IPS-18a (cell line): ENCODE results near the gene MAP7D3.

ENCODE experiments used
- H3K27ac ChIP-seq: one replicate; pipeline ENCODE4 v1.5.1; 2013; ENCODE audit warnings: low read length
- H3K27me3 ChIP-seq: one replicate; pipeline ENCODE4 v1.6.1; 2013; ENCODE audit warnings: mild to moderate bottlenecking, low read length; ENCODE audit not compliant: control insufficient read depth, insufficient read depth
- H3K36me3 ChIP-seq: one replicate; pipeline ENCODE4 v1.6.1; 2013; ENCODE audit warnings: low read depth, low read length; ENCODE audit not compliant: control insufficient read depth
- H3K4me1 ChIP-seq: one replicate; pipeline ENCODE4 v1.6.1; 2013; ENCODE audit warnings: low read depth, low read length; ENCODE audit not compliant: control insufficient read depth
- H3K4me3 ChIP-seq: one replicate; pipeline ENCODE4 v1.5.1; 2013; ENCODE audit warnings: low read length
- H3K9ac ChIP-seq: one replicate; pipeline ENCODE4 v1.6.1; 2013; ENCODE audit warnings: mild to moderate bottlenecking, low read length, moderate library complexity
- H3K9me3 ChIP-seq: one replicate; pipeline ENCODE4 v1.6.1; 2013; ENCODE audit warnings: low read depth, low read length; ENCODE audit not compliant: control insufficient read depth

MAP7D3 gene

GRCh38 chrX:136192135-136192534, 59.1 kb downstream of the MAP7D3 start:
- no peak overlapping the region for H3K27ac ChIP-seq

GRCh38 chrX:136191171-136191570, 60.0 kb downstream of the MAP7D3 start:
- Histone ChIP-seq H3K4me3 (no peak overlapping the region), H3K27ac (no peak overlapping the region), H3K27me3 (no peaks in the 10 kb centered on the region), H3K4me1 (no peaks in the 10 kb centered on the region), H3K9ac (no peak overlapping the region), H3K9me3 (peaks cover 13% of the 10 kb centered on the region), H3K36me3 (no peaks in the 10 kb centered on the region)

More at GRCh38 chrX:136192135-136192534, 59.1 kb downstream of the MAP7D3 start:
- H3K9me3 ChIP-seq = peaks cover 13% of the 10 kb centered on the region
- H3K9ac ChIP-seq = no peak overlapping the region
- H3K36me3 ChIP-seq = no peaks in the 10 kb centered on the region
- H3K4me1 ChIP-seq = no peaks in the 10 kb centered on the region
- H3K4me3 ChIP-seq = no peak overlapping the region
- no peaks in the 10 kb centered on the region for H3K27me3 ChIP-seq

- Histone ChIP-seq H3K36me3 (no peaks in the 10 kb centered on the region), H3K4me1 (no peaks in the 10 kb centered on the region), H3K27ac (no peak overlapping the region), H3K9me3 (peaks cover 13% of the 10 kb centered on the region), H3K9ac (no peak overlapping the region), H3K4me3 (no peak overlapping the region), H3K27me3 (no peaks in the 10 kb centered on the region)
Observed at GRCh38 chrX:136190038-136190713, 61.0 kb downstream of the MAP7D3 start.

GRCh38 chrX:136189222-136189621, 62.0 kb downstream of the MAP7D3 start:
- H3K36me3 ChIP-seq = no peaks in the 10 kb centered on the region
- H3K4me1 ChIP-seq = no peaks in the 10 kb centered on the region
- H3K4me3 ChIP-seq = no peak overlapping the region
- no peak overlapping the region for H3K9ac ChIP-seq
- H3K27ac ChIP-seq = no peak overlapping the region
- no peaks in the 10 kb centered on the region for H3K27me3 ChIP-seq
- peaks cover 13% of the 10 kb centered on the region for H3K9me3 ChIP-seq

- H3K9ac ChIP-seq = no peak overlapping the region
- no peaks in the 10 kb centered on the region for H3K27me3 ChIP-seq
- no peak overlapping the region for H3K27ac ChIP-seq
- no peaks in the 10 kb centered on the region for H3K36me3 ChIP-seq
- H3K4me1 ChIP-seq = no peaks in the 10 kb centered on the region
- peaks cover 10% of the 10 kb centered on the region for H3K9me3 ChIP-seq
- H3K4me3 ChIP-seq = no peak overlapping the region
Observed at GRCh38 chrX:136186023-136186413, 65.2 kb downstream of the MAP7D3 start.

GRCh38 chrX:136185401-136186022, 65.7 kb downstream of the MAP7D3 start:
- peaks cover 8% of the 10 kb centered on the region for H3K9me3 ChIP-seq
- H3K27ac ChIP-seq = no peak overlapping the region

GRCh38 chrX:136183917-136184316, 67.3 kb downstream of the MAP7D3 start:
- H3K9me3 ChIP-seq = peaks cover 13% of the 10 kb centered on the region
- H3K9ac ChIP-seq = no peak overlapping the region
- H3K4me3 ChIP-seq = no peak overlapping the region
- no peak overlapping the region for H3K27ac ChIP-seq
- no peaks in the 10 kb centered on the region for H3K27me3 ChIP-seq
- H3K4me1 ChIP-seq = no peaks in the 10 kb centered on the region
- no peaks in the 10 kb centered on the region for H3K36me3 ChIP-seq

More at GRCh38 chrX:136185401-136186022, 65.7 kb downstream of the MAP7D3 start:
- Histone ChIP-seq H3K4me3 (no peak overlapping the region), H3K9ac (no peak overlapping the region), H3K27me3 (no peaks in the 10 kb centered on the region), H3K36me3 (no peaks in the 10 kb centered on the region), H3K4me1 (no peaks in the 10 kb centered on the region)

GRCh38 chrX:136183172-136183571, 68.0 kb downstream of the MAP7D3 start:
- no peak overlapping the region for H3K27ac ChIP-seq
- H3K9ac ChIP-seq = no peak overlapping the region
- no peaks in the 10 kb centered on the region for H3K27me3 ChIP-seq
- H3K9me3 ChIP-seq = peaks cover 6% of the 10 kb centered on the region
- H3K36me3 ChIP-seq = no peaks in the 10 kb centered on the region
- no peak overlapping the region for H3K4me3 ChIP-seq
- no peaks in the 10 kb centered on the region for H3K4me1 ChIP-seq

GRCh38 chrX:136182414-136182813, 68.8 kb downstream of the MAP7D3 start:
- no peak overlapping the region for H3K9ac ChIP-seq
- no peaks in the 10 kb centered on the region for H3K36me3 ChIP-seq
- H3K4me1 ChIP-seq = no peaks in the 10 kb centered on the region
- no peak overlapping the region for H3K4me3 ChIP-seq
- no peak overlapping the region for H3K27ac ChIP-seq
- H3K27me3 ChIP-seq = no peaks in the 10 kb centered on the region
- H3K9me3 ChIP-seq = peaks cover 8% of the 10 kb centered on the region

- Histone ChIP-seq H3K4me3 (no peak overlapping the region), H3K27ac (no peak overlapping the region), H3K36me3 (no peaks in the 10 kb centered on the region), H3K9ac (no peak overlapping the region), H3K4me1 (no peaks in the 10 kb centered on the region), H3K9me3 (peaks cover 8% of the 10 kb centered on the region), H3K27me3 (no peaks in the 10 kb centered on the region)
Observed at GRCh38 chrX:136179133-136179532, 72.1 kb downstream of the MAP7D3 start.

- no peaks in the 10 kb centered on the region for H3K27me3 ChIP-seq
- no peak overlapping the region for H3K4me3 ChIP-seq
- no peaks in the 10 kb centered on the region for H3K4me1 ChIP-seq
- no peak overlapping the region for H3K9ac ChIP-seq
- peaks cover 10% of the 10 kb centered on the region for H3K9me3 ChIP-seq
- H3K27ac ChIP-seq = no peak overlapping the region
- no peaks in the 10 kb centered on the region for H3K36me3 ChIP-seq
Observed at GRCh38 chrX:136176399-136176825, 74.8 kb downstream of the MAP7D3 start.

- H3K9me3 ChIP-seq = peaks cover 3% of the 10 kb centered on the region
- no peaks in the 10 kb centered on the region for H3K36me3 ChIP-seq
- peaks cover 9% of the 10 kb centered on the region for H3K4me1 ChIP-seq
- no peaks in the 10 kb centered on the region for H3K27me3 ChIP-seq
- no peak overlapping the region for H3K27ac ChIP-seq
- no peak overlapping the region for H3K9ac ChIP-seq
- no peak overlapping the region for H3K4me3 ChIP-seq
Observed at GRCh38 chrX:136171420-136171819, 79.8 kb downstream of the MAP7D3 start.
